Panc1 (cell line): ENCODE results near the gene LACTB. TPM values are rescaled to one million over a fixed set of nuclear protein-coding genes. Genes with fewer than 3 reads are reported as not detected.

Experiments used
- ATAC-seq: fragments of 200-7000 bp; cut with Tn5 transposase; 2 replicates; pipeline ENCODE4 v1.9.1; 2020; ENCODE audit warnings: mild to moderate bottlenecking, moderate library complexity
- BruUV-seq: library from RNA; stranded (reverse); fragments of 400-500 nt; replicated peaks from 2 replicates; lab custom pipeline; 2021; lab: Mats Ljungman, UMichigan
- CTCF ChIA-PET: fragments of 300-600 bp; sonication (Branson Sonifier 250); formaldehyde crosslinking; loops from one replicate; lab custom pipeline; 2022; ENCODE audit warnings: antibody characterized with exemption; lab: Charles Lee
- POLR2A ChIA-PET: fragments of 300-600 bp; sonication (Branson Sonifier 250); formaldehyde crosslinking; loops from one replicate; lab custom pipeline; 2022; ENCODE audit warnings: antibody characterized with exemption; lab: Charles Lee
- DNase-seq: peaks from one replicate; pipeline ENCODE4 v3.0.0-alpha.2; 2010; ENCODE audit warnings: low read depth, low spot score
- H3K27ac ChIP-seq: 2 replicates; pipeline ENCODE4 v1.5.1; 2011; ENCODE audit warnings: mild to moderate bottlenecking, low read length, inconsistent platforms
- H3K27me3 ChIP-seq: fragments of 200-500 bp; sonication (Bioruptor generic); 2 replicates; pipeline ENCODE4 v1.6.0; 2014; ENCODE audit warnings: low read length, inconsistent platforms; ENCODE audit not compliant: control insufficient read depth, insufficient read depth
- H3K36me3 ChIP-seq: fragments of 200-500 bp; sonication (Bioruptor generic); 2 replicates; pipeline ENCODE4 v1.5.1; 2014; ENCODE audit warnings: inconsistent platforms, mild to moderate bottlenecking, low read length, moderate library complexity; ENCODE audit not compliant: control insufficient read depth, insufficient read depth
- H3K4me1 ChIP-seq: 2 replicates; pipeline ENCODE4 v1.5.1; 2011; ENCODE audit warnings: inconsistent platforms, mild to moderate bottlenecking, low read length, moderate library complexity; ENCODE audit not compliant: control insufficient read depth, insufficient read depth
- H3K4me3 ChIP-seq, 2 experiments: 2 replicates each; pipeline ENCODE4 v1.5.1; 2011 to 2012; ENCODE audit warnings: low read depth in 2 of 2, low read length in 2 of 2, mild to moderate bottlenecking in 2 of 2, inconsistent platforms in 1 of 2, moderate library complexity in 1 of 2
- H3K9me3 ChIP-seq: fragments of 200-500 bp; sonication (Bioruptor generic); 2 replicates; pipeline ENCODE4 v1.5.1; 2014; ENCODE audit warnings: low read depth, mild to moderate bottlenecking, inconsistent platforms, low read length, moderate library complexity; ENCODE audit not compliant: control insufficient read depth, insufficient read depth
- CTCF ChIP-seq: fragments of 450-650 bp; IDR thresholded peaks from 2 replicates; pipeline ENCODE4 v1.5.1; 2017; ENCODE audit warnings: mild to moderate bottlenecking
- POLR2AphosphoS5 ChIP-seq: IDR thresholded peaks from 2 replicates; pipeline ENCODE4 v1.6.1; 2012; ENCODE audit warnings: mild to moderate bottlenecking, low read depth, low read length, moderate library complexity
- TCF7L2 ChIP-seq: IDR thresholded peaks from 2 replicates; pipeline ENCODE4 v1.6.1; 2011; ENCODE audit warnings: mild to moderate bottlenecking, low read depth, low read length, inconsistent platforms
- in situ Hi-C: cut with HindIII; loops from 2 replicates; pipeline ENCODE4 v1.10.0; 2016; ENCODE audit warnings: low sequenced_read_pairs, low pct_unique_long_range_greater_than_20kb
- intact Hi-C: fragments of 100-400 bp; cut with micrococcal nuclease; formaldehyde crosslinking; loops from one replicate; pipeline ENCODE4 v1.10.0; 2022; ENCODE audit not compliant: unreplicated experiment
- total RNA-seq: library from RNA; stranded (reverse); gene quantifications from one replicate; pipeline ENCODE4 v1.2.1, GENCODE V29; 2021; ENCODE audit not compliant: unreplicated experiment
- TF ChIP-seq, protein P1 (sequence below), 2 experiments: IDR thresholded peaks; 2 replicates each; pipeline ENCODE4 v1.6.1; 2011 to 2012; ENCODE audit warnings: low read depth in 2 of 2, control low read depth in 1 of 2, low read length in 1 of 2, mild to moderate bottlenecking in 1 of 2, moderate library complexity in 1 of 2; ENCODE audit not compliant: insufficient read depth in 1 of 2

The LACTB gene
- total RNA-seq, 1 experiment from 2014 or later = 18.4 TPM

DNA sequence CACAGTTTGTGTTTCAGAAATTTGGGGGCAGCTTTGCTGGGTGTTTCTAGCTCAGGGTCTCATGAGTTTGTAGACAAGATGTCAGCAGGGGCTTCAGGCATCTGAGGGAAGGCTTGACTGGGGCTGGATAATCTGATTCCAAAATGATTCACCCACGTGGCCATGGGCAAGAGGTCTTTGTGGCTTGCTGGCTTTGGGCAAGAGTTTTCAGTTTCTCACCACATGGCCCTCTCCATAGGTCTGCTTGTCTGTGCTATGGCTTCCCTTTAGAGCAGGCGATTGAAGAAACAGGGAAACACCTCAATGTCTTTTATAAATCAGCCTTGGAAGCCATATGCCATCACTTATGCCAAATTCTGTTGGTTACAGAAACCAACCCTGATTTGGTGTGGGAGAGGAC is 23.8 kb downstream of the LACTB start:
- Histone ChIP-seq H3K4me1 (no peaks in the 10 kb centered on the region), H3K36me3 (no peaks in the 10 kb centered on the region), H3K27me3 (no peaks in the 10 kb centered on the region), H3K9me3 (no peaks in the 10 kb centered on the region), H3K27ac (no peak overlapping the region), H3K4me3 (no peak overlapping the region)
- DNase-seq (no peak), ATAC-seq (no peak)
- no peak for TF ChIP-seq POLR2AphosphoS5
- TF ChIP-seq, protein P1, sequence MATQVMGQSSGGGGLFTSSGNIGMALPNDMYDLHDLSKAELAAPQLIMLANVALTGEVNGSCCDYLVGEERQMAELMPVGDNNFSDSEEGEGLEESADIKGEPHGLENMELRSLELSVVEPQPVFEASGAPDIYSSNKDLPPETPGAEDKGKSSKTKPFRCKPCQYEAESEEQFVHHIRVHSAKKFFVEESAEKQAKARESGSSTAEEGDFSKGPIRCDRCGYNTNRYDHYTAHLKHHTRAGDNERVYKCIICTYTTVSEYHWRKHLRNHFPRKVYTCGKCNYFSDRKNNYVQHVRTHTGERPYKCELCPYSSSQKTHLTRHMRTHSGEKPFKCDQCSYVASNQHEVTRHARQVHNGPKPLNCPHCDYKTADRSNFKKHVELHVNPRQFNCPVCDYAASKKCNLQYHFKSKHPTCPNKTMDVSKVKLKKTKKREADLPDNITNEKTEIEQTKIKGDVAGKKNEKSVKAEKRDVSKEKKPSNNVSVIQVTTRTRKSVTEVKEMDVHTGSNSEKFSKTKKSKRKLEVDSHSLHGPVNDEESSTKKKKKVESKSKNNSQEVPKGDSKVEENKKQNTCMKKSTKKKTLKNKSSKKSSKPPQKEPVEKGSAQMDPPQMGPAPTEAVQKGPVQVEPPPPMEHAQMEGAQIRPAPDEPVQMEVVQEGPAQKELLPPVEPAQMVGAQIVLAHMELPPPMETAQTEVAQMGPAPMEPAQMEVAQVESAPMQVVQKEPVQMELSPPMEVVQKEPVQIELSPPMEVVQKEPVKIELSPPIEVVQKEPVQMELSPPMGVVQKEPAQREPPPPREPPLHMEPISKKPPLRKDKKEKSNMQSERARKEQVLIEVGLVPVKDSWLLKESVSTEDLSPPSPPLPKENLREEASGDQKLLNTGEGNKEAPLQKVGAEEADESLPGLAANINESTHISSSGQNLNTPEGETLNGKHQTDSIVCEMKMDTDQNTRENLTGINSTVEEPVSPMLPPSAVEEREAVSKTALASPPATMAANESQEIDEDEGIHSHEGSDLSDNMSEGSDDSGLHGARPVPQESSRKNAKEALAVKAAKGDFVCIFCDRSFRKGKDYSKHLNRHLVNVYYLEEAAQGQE (IDR thresholded peaks at IDR 0.05; ENCODE audit: insufficient read depth in 1 of 2, low read depth in 2 of 2, low read length in 1 of 2) = no peak
- no peak for TF ChIP-seq TCF7L2
- in situ Hi-C loops (no loop called here), intact Hi-C loops (no loop called here)
- no TSS peak for BruUV-seq
- POLR2A ChIA-PET = no interaction called here
- CTCF ChIA-PET = no interaction called here

DNA sequence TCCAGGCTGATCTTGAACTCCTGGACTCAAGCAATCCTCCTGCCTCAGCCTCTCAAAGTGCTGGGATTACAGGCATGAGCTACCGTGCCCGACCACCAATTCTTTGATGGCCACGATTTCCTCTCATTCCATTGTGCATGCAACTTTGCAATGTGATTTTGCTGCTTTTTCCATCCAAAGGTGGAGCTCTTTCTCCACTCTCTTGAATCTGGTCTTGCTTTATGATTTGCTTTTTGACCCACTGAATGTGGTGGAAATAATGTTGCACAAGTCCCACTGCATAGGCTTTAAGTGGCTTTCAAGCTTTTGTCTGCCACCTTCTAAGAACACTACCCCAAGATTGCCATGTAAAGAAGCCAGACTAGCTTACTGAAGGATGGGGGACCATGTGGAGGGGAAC is 25.0 kb downstream of the LACTB start:
- BruUV-seq = no TSS peak
- DNase-seq (no peak), ATAC-seq (no peak)
- Histone ChIP-seq H3K4me1 (no peaks in the 10 kb centered on the region), H3K27me3 (no peaks in the 10 kb centered on the region), H3K9me3 (no peaks in the 10 kb centered on the region), H3K27ac (no peak overlapping the region), H3K4me3 (no peak overlapping the region), H3K36me3 (no peaks in the 10 kb centered on the region)
- POLR2A ChIA-PET = no interaction called here
- CTCF ChIA-PET = no interaction called here
- no peak for TF ChIP-seq CTCF
- TF ChIP-seq, protein P1 (IDR thresholded peaks at IDR 0.05; ENCODE audit: insufficient read depth in 1 of 2, low read depth in 2 of 2, low read length in 1 of 2) = no peak
- no peak for TF ChIP-seq POLR2AphosphoS5
- no peak for TF ChIP-seq TCF7L2
- in situ Hi-C loops = no loop called here
- intact Hi-C loops = no loop called here
